ENCODE data around the gene SCG5. TPM values are rescaled to one million over a fixed set of nuclear protein-coding genes. Genes with fewer than 3 reads are reported as not detected.
"Not testable (repeated sequence)": the region's sequence is repeated elsewhere in the genome, so short reads cannot be mapped to it uniquely, and the experiment has no call there.

The SCG5 gene
- not detected for total RNA-seq
- long read RNA-seq, result 0 reads

GRCh38 chr15:32641517-32642059, at the start of gene SCG5:
Gene SCG5 (plus strand): TSS chr15:32641710. CDS start chr15:32643593, 1,883 bp downstream.
- DNase-seq (ENCODE audit: missing footprints) (no peak), ATAC-seq (no peak)
- intact Hi-C loops (cut with DNase I), result no loop called here

GRCh38 chr15:32593151-32593550, 48.4 kb upstream of the SCG5 start, which contains the start of gene GOLGA8N:
Gene GOLGA8N (plus strand): TSS chr15:32593456.
- DNase-seq (ENCODE audit: missing footprints); intact Hi-C loops (cut with DNase I); ATAC-seq: not testable (repeated sequence)

- ATAC-seq; DNase-seq (ENCODE audit: missing footprints); intact Hi-C loops (cut with DNase I): not testable (repeated sequence)
Observed at GRCh38 chr15:32609518-32609917, 32.0 kb upstream of the SCG5 start.

- intact Hi-C loops (cut with DNase I); DNase-seq (ENCODE audit: missing footprints); ATAC-seq: not testable (repeated sequence)
Observed at GRCh38 chr15:32610719-32611118, 30.8 kb upstream of the SCG5 start.

- DNase-seq (ENCODE audit: missing footprints); intact Hi-C loops (cut with DNase I): not testable (repeated sequence)
Observed at GRCh38 chr15:32614712-32615050, 26.8 kb upstream of the SCG5 start.

GRCh38 chr15:32615051-32615870, 26.2 kb upstream of the SCG5 start, which contains the start of gene ARHGAP11A:
Gene ARHGAP11A (plus strand): TSS chr15:32615504. CDS start chr15:32616212, 708 bp downstream.
- intact Hi-C loops (cut with DNase I), result not testable (repeated sequence)

More at GRCh38 chr15:32614712-32615050, 26.8 kb upstream of the SCG5 start:
- ATAC-seq, result peak; percentile 85

GRCh38 chr15:32615871-32616426, 25.6 kb upstream of the SCG5 start:
- DNase-seq (ENCODE audit: missing footprints); ATAC-seq; intact Hi-C loops (cut with DNase I): not testable (repeated sequence)

More at GRCh38 chr15:32615051-32615870, 26.2 kb upstream of the SCG5 start, which contains the start of gene ARHGAP11A:
- peak; percentile 94 for ATAC-seq
- peak; percentile 84 for DNase-seq (ENCODE audit: missing footprints)

- intact Hi-C loops (cut with DNase I), result no loop called here
- ATAC-seq (no peak), DNase-seq (ENCODE audit: missing footprints) (no peak)
Observed at GRCh38 chr15:32636410-32636809, 5.1 kb upstream of the SCG5 start.

- ATAC-seq (no peak), DNase-seq (ENCODE audit: missing footprints) (no peak)
- intact Hi-C loops (cut with DNase I), result no loop called here
Observed at GRCh38 chr15:32636908-32637567, 4.5 kb upstream of the SCG5 start.

- intact Hi-C loops (cut with DNase I), result no loop called here
- no peak for DNase-seq (ENCODE audit: missing footprints)
- no peak for ATAC-seq
Observed at GRCh38 chr15:32637704-32638103, 3.8 kb upstream of the SCG5 start.

- DNase-seq (ENCODE audit: missing footprints) (no peak), ATAC-seq (no peak)
- intact Hi-C loops (cut with DNase I), result no loop called here
Observed at GRCh38 chr15:32642667-32643435, 1.3 kb downstream of the SCG5 start.

- ATAC-seq, result no peak
Observed at GRCh38 chr15:32643907-32644445, 2.5 kb downstream of the SCG5 start.

GRCh38 chr15:32646291-32646690, 4.8 kb downstream of the SCG5 start:
- DNase-seq (ENCODE audit: missing footprints), result no peak
- intact Hi-C loops (cut with DNase I), result no loop called here
- no peak for ATAC-seq

More at GRCh38 chr15:32643907-32644445, 2.5 kb downstream of the SCG5 start:
- intact Hi-C loops (cut with DNase I), result no loop called here
- no peak for DNase-seq (ENCODE audit: missing footprints)

GRCh38 chr15:32649342-32649741, 7.8 kb downstream of the SCG5 start:
- ATAC-seq (no peak), DNase-seq (ENCODE audit: missing footprints) (no peak)
- intact Hi-C loops (cut with DNase I), result no loop called here

- ATAC-seq, result no peak
- intact Hi-C loops (cut with DNase I), result loop anchor here (10.0 kb wide), 1 partner anchor 483 kb away; no protein-coding TSS in a partner anchor
- DNase-seq (ENCODE audit: missing footprints), result no peak
Observed at GRCh38 chr15:32651229-32651837, 9.8 kb downstream of the SCG5 start.

- no peak for DNase-seq (ENCODE audit: missing footprints)
- no peak for ATAC-seq
- intact Hi-C loops (cut with DNase I), result loop anchor here (10.0 kb wide), 1 partner anchor 483 kb away; no protein-coding TSS in a partner anchor
Observed at GRCh38 chr15:32652178-32652577, 10.7 kb downstream of the SCG5 start.

GRCh38 chr15:32656091-32656490, 14.6 kb downstream of the SCG5 start:
- DNase-seq (ENCODE audit: missing footprints), result no peak
- intact Hi-C loops (cut with DNase I), result loop anchor here (10.0 kb wide), 1 partner anchor 479 kb away; no protein-coding TSS in a partner anchor
- no peak for ATAC-seq
